Endothelial cell of umbilical vein (primary cell): ENCODE results near the gene GOLIM4.

Experiments used
- CTCF ChIP-seq, 2 donors: IDR thresholded peaks; 1 replicate in 1 of 2; 2 replicates in 1 of 2; pipeline ENCODE4 v1.5.1; 2011; ENCODE audit warnings: low read length in 2 of 2, mild to moderate bottlenecking in 2 of 2, moderate library complexity in 2 of 2, control low read depth in 1 of 2, inconsistent platforms in 1 of 2, low read depth in 1 of 2; ENCODE audit not compliant: insufficient read depth in 1 of 2; ENCODE audit errors: extremely low read depth in 1 of 2
- EZH2 ChIP-seq: IDR thresholded peaks from 2 replicates; pipeline ENCODE4 v1.6.1; 2012; ENCODE audit warnings: borderline replicate concordance, low read depth, mild to moderate bottlenecking, moderate library complexity, low read length, inconsistent platforms; ENCODE audit not compliant: severe bottlenecking
- FOS ChIP-seq: IDR thresholded peaks from 2 replicates; pipeline ENCODE4 v1.6.1; 2011; ENCODE audit warnings: mild to moderate bottlenecking, low read length, moderate library complexity, borderline replicate concordance; ENCODE audit not compliant: insufficient read depth
- GATA2 ChIP-seq: IDR thresholded peaks from 2 replicates; pipeline ENCODE4 v1.7.0; 2011; ENCODE audit warnings: low read depth, mild to moderate bottlenecking, moderate library complexity, mixed read lengths, low read length; ENCODE audit not compliant: insufficient read length, insufficient read depth
- MAX ChIP-seq: IDR thresholded peaks from 2 replicates; pipeline ENCODE4 v1.6.1; 2011; ENCODE audit not compliant: insufficient read depth, insufficient read length
- MYC ChIP-seq: IDR thresholded peaks from one replicate; pipeline ENCODE4 v1.6.1; 2011; ENCODE audit warnings: mild to moderate bottlenecking, low read depth, low read length
- POLR2A ChIP-seq: IDR thresholded peaks from 2 replicates; pipeline ENCODE4 v1.6.1; 2012; ENCODE audit warnings: low read depth, mild to moderate bottlenecking, control low read depth, low read length
- POLR2AphosphoS5 ChIP-seq: IDR thresholded peaks from 2 replicates; pipeline ENCODE4 v1.6.1; 2012; ENCODE audit warnings: low read depth, mild to moderate bottlenecking, control low read depth, low read length, moderate library complexity; ENCODE audit not compliant: insufficient read depth

GRCh38 chr3:168021737-168022450 lies 73.8 kb downstream of the GOLIM4 start:
- TF ChIP-seq CTCF (IDR thresholded peaks at IDR 0.05; ENCODE audit: extremely low read depth in 1 of 2, insufficient read depth in 1 of 2, low read depth in 1 of 2, low read length in 2 of 2) (no peak), EZH2 (no peak), POLR2A (no peak), MYC (no peak), MAX (no peak), POLR2AphosphoS5 (no peak), FOS (no peak), GATA2 (no peak)
